Frontal cortex (tissue), 4 donors: ENCODE results near the gene ZNF275. TPM values are rescaled to one million over a fixed set of nuclear protein-coding genes. Genes with fewer than 3 reads are reported as not detected.

Experiments
- DNase-seq, 2 donors: peaks; one replicate each; pipeline ENCODE4 v3.0.0; 2012; ENCODE audit warnings: low spot score in 2 of 2
- FAIRE-seq: peaks from 2 replicates; lab custom pipeline; 2012; peaks lifted over from hg19 to GRCh38; lab: Jason Lieb, UNC
- small RNA-seq: library from RNA; depleted of rRNA; stranded (forward); fragments of <200 nt; gene quantifications from one replicate; pipeline ENCODE3, GENCODE V24; 2014
- total RNA-seq: library from RNA; depleted of rRNA; stranded (reverse); fragments of >200 nt; gene quantifications from one replicate; pipeline ENCODE4 v1.2.3, GENCODE V29; 2014
- donor health status: control.
- donor health status: control.
- donor health status: control.

Gene ZNF275
- total RNA-seq, 1 donor from 2014 or later: 5.7 TPM

DNA sequence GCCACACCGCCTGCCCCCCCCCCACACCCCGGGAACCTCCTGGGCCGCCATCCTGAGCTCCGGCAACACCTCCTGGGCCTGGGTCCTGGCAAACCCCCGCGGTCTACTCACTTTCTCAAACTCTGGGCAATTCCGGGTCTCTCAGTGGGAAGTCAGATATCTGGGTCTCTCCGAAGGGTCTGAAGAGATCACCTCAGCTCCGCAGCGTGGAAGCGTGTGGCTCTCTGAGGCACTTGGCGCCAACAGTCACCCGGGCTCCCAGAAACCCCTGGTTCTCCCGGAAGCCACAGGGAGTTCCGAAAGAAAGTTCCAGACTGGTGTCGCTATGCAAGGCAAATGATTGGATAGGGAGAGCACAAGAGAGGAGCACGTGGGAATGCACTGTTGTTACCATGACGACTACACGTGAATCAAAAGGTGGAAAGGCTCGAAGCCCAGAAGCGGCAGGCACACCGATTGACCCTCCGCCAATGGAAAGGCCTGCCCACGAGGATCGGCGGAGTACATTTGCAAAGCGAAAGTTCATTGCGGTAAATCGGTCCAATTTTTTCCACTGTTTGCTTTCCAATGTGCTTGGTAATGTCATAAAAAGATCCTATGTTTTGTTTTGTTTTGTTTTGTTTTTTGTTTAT is 67.3 kb downstream of the ZNF275 start, which contains the start of gene PNMA6E:
TSS of gene PNMA6E (minus strand) at position 218 of the 632 bp plus-strand sequence. CDS start 2,501 bp downstream, outside the sequence.
- FAIRE-seq (no peak), DNase-seq (peak in 1 of 2 donors; percentile 17)

Small RNAs within 50 kb of the gene (small RNA-seq; reads per million reads assigned to genes)
- not detected for gene AC152007.1

Other genes starting within 250 kb of the ZNF275 start
- gene MAGEA1, start 154.9 kb upstream of the ZNF275 start, total RNA-seq: not detected
- 0.82 TPM for gene PNMA6F, start 12.4 kb upstream of the ZNF275 start, total RNA-seq
- gene PNMA6E, start 67.2 kb downstream of the ZNF275 start, total RNA-seq: not detected
- gene ZFP92, start 77.3 kb downstream of the ZNF275 start, total RNA-seq: 0.82 TPM
- 2.9 TPM for gene TREX2, start 111.9 kb downstream of the ZNF275 start, total RNA-seq
- 6.5 TPM for gene HAUS7, start 136.4 kb downstream of the ZNF275 start, total RNA-seq
- gene BGN, start 160.8 kb downstream of the ZNF275 start, total RNA-seq: 1.6 TPM
- gene ATP2B3, start 183.5 kb downstream of the ZNF275 start, total RNA-seq: 7.3 TPM